NCI-H2171 treated with DMSO at 0.1 percent for 48 hours (cell line): ENCODE measurements around the gene IGFN1.
A peak's percentile ranks its signal among the peaks of the same experiment; 100 is the strongest.

Source experiments
- DNase-seq: peaks from one replicate; lab custom pipeline; 2025; lab: John Stamatoyannopoulos, UW

The IGFN1 gene

DNA sequence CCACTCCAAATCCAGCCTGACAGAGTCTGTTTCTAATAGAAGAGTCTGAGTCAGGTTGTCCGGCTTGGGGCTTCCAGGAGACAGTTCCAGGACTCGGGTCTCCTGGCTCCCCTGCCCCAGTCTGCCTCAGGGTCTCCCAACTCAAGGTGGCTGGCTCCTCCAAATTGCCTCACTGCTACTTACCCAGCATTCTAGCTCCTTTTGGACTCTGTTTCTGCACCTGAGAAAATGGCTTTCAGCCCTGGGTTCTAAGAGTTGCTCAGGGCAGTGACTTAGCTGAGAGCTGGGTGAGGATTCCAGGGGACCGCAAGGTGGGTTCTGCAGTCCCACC lies 5.5 kb upstream of the IGFN1 start:
- no peak for DNase-seq

DNA sequence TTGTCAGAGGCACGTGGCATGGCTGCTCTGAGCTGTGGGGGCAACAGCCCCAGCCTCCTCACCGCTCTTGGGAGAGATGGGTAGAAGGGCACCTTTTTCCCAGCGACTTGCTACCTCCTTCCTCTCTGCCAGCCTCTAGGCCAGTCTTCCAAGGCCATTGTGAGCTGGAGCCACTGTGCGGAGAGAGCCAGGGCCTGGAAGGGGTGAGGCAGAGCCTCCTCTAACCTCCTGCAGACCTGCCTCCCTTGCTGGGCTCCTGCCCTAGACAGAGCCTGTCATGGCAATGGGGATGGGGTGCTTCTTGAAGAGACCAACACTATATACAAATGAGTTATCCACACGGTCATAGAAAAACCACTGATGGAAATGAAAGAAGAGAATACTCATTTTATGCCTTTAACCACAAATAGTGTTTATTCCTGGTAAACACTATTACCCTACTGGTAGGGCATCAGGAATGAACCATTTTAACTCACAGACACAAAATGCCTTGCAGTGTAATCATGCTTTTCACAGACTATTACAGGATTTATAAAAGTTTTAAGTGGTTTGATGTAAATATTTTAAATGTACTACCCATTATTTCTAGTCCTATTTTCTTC lies 5.0 kb upstream of the IGFN1 start:
- no peak for DNase-seq

DNA sequence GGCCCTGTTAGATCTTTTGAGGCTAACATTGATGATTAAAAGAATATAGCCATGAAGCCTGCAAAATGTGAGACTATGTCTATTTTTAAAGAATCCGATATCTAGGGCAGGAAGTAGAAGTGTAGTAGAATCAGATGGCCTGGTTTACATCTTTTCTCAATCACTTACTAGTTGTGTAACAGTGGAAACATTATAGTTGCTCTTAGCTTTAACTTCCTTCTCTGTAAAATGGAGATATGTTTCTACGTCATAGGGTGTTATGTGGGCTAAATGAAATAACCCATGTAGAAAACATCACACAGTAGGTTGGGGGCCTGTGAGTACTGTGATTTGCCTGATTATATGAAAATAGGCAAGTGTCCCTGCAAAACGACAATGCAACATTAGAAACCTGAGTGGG lies 4.4 kb upstream of the IGFN1 start:
- no peak for DNase-seq

DNA sequence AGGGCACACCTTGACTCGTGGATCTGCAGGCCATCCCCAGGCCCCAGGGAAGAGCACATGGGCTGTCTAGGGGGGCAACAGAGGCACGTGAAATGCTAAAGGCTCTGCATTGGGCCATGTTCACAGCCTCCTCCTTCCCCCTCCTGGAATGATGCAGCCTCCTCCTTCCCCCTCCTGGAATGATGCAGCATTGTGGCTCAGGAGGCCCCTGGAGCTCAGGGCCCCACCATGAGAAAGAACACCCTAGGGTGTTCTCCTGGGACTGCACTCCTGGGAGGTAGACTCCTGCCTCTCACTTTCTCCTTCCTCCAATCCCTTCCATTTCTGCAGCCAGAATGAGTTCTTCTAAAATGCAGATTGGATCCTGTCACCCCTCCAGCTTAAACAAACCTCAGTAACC lies 1.5 kb upstream of the IGFN1 start:
- DNase-seq, result no peak

DNA sequence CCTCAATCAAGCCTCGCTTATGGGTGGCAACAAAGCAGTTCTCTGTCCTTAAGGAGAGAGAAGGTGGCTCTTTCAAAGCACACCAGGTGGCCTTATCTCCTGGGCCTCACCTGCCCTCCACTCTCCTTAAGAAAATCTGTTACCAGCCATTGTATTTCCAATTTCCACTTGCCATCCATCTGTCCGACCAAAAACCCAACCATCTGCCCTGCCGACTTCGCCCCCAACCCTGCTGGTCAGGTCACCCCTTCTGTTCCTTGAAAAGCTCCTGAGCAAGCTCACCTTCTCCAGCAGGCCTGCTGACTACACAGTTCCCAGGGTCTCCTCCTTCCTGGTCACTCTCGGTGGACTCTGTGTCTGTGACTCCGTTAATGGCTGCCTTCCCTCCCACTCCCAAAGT lies 619 bp upstream of the IGFN1 start:
- peak; percentile 42 for DNase-seq

- no peak for DNase-seq
These were observed 1.1 kb downstream of the IGFN1 start for GRCh38 chr1:201191653-201192260.

GRCh38 chr1:201192261-201192788 lies 1.7 kb downstream of the IGFN1 start:
- peak; percentile 67 for DNase-seq

DNA sequence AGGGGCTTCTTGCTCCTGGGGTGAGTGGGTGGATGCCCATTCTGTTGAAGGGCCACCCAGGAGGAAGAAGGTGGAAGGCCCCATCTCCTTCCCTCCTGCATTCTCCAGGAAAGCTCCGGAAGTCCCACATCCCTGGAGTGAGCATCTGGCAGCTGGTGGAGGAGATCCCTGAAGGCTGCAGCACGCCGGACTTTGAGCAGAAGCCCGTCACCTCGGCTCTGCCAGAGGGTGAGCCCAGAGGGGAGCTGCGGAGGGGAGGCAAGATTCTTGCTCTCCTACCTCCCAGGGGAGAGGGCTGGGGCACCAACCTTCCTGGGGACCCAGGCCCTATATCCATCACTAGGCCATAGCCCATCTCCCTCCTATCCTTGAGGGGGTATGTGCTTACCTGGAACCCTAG lies 3.4 kb downstream of the IGFN1 start:
- DNase-seq, result no peak

DNA sequence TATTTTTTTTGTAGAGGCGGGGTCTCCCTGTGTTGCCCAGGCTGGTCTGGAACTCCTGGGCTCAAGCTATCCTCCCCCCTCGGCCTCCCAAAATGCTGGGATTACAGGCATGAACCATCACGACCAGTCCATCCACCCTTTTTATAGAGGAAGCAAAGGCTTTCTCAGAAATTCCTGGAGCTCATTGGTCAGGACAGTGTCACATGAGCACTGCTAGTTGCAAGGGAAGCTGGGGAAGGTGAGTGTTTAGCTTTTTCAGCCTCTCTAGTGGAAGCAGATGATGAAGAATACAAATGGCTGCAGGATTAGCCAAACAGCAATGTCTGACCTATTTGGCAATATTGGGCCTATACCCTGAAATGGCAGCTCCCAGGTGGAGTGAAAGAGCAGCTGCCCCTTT lies 8.0 kb downstream of the IGFN1 start:
- DNase-seq, result no peak

GRCh38 chr1:201205036-201205435 lies 14.4 kb downstream of the IGFN1 start:
- no peak for DNase-seq

GRCh38 chr1:201206176-201206575 lies 15.6 kb downstream of the IGFN1 start:
- no peak for DNase-seq

GRCh38 chr1:201207046-201207445 lies 16.4 kb downstream of the IGFN1 start:
- DNase-seq, result no peak

- no peak for DNase-seq
These were observed 17.6 kb downstream of the IGFN1 start for GRCh38 chr1:201208236-201208635.

DNA sequence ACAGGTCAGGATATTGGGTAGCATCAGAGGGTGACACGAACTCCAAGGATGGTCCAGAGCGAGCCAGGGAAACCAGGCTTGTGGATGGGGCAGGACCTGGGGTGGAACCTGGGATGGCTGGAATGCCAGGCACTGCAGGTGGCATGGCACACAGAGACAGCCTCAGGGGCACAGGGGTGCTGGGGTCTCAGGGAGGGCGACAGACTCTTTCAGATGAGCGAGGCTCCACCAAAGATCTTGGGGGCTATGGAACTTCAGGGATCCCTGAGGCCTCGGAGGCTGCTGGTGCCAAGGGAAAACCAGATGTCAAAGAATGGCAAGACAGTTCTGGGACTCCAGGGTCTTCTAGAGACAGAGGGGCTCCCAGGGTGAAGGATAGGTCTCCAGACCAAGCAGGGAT lies 21.4 kb downstream of the IGFN1 start:
- DNase-seq, result no peak

DNA sequence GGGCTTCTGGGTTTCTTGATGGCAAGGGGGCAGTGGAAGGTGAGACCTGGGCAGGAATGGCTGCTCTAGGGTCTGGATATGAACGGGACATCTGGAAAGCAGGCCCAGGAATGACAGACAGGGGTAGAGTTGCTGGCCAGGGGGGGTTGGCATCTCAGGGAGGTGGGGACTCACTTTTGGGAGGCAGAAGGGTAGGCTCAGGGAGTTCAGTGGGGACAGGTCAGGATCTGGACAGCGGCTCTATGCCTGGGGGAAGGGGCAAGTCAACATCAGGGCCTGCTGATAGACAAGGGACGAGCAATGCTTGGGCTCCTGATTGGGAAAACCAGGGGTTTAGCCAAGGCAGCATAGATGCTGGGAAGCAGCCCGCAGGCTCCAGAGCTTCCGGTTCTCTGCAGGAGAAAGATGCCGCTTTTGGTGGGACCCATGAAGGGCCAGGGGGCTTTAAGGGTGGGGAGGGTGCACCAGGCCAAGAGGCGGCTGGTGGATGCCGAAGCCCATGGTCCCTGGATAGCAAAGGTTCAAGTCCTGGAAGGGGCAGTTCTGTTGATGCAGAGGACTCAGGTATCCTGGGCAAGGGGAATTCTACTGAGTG lies 21.9 kb downstream of the IGFN1 start:
- DNase-seq, result no peak

DNA sequence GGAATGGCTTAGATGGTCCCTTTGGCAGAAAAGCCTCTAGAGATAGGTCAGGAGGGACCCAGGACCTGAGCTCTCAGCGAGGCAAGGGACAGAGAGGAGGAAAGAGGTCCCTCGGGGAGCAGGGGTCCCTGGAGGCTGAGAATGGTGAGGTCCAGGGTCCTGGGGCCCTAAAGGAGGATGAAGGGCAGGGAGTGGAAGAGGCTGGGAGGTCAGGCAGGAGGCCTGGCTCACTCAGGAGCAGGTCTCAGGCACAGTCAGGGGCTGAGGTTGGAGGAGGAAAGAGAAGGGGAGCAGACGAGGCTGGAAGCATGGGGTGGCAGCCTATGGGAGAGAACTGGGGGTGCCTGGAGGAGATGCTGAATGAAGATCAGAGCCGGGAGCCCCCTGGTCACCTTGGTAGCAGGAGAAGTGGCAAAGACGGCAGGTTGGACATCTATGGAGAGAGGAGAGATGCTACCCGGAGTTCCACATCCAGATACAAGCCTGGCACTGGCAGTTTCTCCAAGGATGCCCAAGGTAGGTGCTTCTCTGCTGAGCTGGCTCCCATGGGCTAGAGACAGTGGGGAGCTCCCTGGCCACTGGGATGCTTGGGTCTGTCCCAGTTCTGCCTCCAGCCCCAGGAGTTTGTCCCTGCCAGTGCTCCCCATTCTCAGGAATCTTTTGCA lies 22.6 kb downstream of the IGFN1 start:
- no peak for DNase-seq

- DNase-seq, result no peak
These were observed 23.3 kb downstream of the IGFN1 start for GRCh38 chr1:201213926-201214325.

- no peak for DNase-seq
These were observed 23.8 kb downstream of the IGFN1 start for GRCh38 chr1:201214461-201214860.

GRCh38 chr1:201214886-201215285 lies 24.3 kb downstream of the IGFN1 start:
- no peak for DNase-seq

DNA sequence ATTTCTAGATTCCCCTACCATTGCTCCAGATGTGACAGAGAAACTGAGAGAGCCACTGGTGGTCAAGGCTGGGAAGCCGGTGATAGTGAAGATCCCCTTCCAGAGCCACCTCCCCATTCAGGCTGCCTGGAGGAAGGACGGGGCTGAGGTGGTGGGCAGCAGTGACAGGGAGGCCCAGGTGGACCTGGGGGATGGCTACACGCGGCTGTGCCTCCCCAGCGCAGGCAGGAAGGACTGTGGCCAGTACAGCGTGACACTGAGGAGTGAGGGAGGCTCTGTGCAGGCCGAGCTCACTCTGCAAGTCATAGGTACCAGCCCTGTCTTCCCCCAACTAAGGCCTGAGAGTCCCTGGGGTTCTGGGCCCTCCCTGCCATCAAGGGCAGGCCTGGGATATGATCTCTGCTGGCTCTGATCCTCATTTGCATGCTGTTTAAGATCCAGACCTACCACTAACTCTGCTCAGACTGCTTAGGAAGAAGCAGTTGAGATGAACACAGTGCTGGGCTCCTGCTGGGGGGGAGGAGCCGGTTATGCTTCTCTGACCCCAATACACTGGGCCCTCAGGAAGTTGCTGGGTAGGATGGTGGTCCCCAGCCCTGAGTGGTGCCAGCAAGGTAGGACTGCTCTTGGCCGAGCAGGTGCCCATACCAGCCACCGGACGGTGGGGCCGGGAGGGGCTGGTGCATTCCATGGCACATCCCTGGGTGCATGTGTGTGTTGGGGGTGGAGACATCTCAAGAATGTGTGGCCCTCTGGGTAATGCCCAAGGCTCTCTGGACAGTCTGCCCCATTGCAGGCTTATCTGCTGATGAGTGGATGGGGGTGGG lies 25.1 kb downstream of the IGFN1 start:
- DNase-seq, result no peak

DNA sequence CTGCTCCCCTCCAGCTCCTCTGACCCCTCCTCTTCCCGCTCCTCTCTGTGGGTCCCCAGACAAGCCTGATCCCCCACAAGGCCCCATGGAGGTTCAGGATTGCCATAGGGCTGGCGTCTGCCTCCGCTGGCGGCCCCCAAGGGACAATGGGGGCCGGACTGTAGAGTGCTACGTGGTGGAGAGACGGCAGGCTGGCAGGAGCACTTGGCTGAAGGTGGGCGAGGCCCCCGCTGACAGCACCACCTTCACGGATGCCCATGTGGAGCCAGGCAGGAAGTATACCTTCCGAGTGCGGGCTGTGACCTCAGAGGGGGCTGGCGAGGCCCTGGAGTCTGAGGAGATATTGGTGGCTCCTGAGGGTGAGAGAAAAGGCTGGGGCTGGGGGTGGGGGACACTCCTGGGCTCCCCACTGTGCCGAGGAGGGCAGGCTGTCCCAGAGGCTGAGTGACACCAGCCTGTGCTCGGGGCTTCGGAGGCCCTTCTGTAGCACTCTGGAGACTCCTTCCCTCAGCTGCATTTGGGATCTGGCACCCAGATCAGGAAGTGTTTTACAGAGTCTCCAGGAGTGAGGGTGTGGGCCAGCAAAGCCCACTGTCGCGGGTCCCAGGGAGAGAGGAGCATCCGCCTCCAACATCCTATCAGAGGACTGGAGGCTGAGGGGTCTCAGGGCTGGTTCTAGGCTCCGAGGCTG lies 25.9 kb downstream of the IGFN1 start:
- DNase-seq, result no peak

DNA sequence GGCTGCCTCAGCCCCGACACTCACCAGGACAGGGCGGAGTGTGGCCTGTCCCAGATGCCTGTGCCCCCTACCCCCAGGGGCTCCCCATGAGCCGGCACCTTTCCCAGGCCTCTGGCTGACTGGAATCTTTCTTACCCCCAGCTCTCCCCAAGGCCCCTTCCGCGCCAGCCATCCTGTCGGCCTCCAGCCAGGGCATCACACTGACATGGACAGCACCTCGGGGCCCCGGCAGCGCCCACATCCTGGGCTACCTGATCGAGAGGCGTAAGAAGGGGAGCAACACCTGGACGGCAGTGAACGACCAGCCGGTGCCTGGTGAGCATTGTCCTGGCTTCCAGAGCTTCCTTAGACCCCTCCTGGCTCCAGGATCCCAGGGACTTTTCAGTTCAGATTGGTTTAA lies 26.5 kb downstream of the IGFN1 start:
- DNase-seq, result no peak
